GM03348 (cell line): ENCODE measurements around the gene MEFV.
A peak's percentile ranks its signal among the peaks of the same experiment; 100 is the strongest.

Experiments used
- DNase-seq: peaks from one replicate; pipeline ENCODE4 v3.0.0; 2012; ENCODE audit warnings: low spot score

MEFV gene

GRCh38 chr16:3266873-3267537 lies 10.6 kb upstream of the MEFV start:
- peak; percentile 71 for DNase-seq

GRCh38 chr16:3264137-3265036 lies 8.0 kb upstream of the MEFV start:
- DNase-seq = peak; percentile 99

- no peak for DNase-seq
These were observed 6.1 kb upstream of the MEFV start for GRCh38 chr16:3262517-3262916.

- DNase-seq = no peak
These were observed 3.4 kb upstream of the MEFV start for GRCh38 chr16:3259836-3260235.

GRCh38 chr16:3256866-3257465 lies 533 bp upstream of the MEFV start:
- DNase-seq = no peak

- no peak for DNase-seq
These were observed 2.1 kb downstream of the MEFV start for GRCh38 chr16:3254309-3254708.

GRCh38 chr16:3252967-3253366 lies 3.5 kb downstream of the MEFV start:
- DNase-seq = no peak

GRCh38 chr16:3249451-3249850 lies 7.0 kb downstream of the MEFV start:
- DNase-seq = no peak

GRCh38 chr16:3249020-3249419 lies 7.4 kb downstream of the MEFV start:
- no peak for DNase-seq

GRCh38 chr16:3248596-3248995 lies 7.8 kb downstream of the MEFV start:
- no peak for DNase-seq

GRCh38 chr16:3246876-3247275 lies 9.6 kb downstream of the MEFV start:
- DNase-seq = no peak

- no peak for DNase-seq
These were observed 10.4 kb downstream of the MEFV start for GRCh38 chr16:3246002-3246401.

- DNase-seq = no peak
These were observed 12.6 kb downstream of the MEFV start for GRCh38 chr16:3243882-3244281.

- DNase-seq = no peak
These were observed 13.7 kb downstream of the MEFV start for GRCh38 chr16:3242709-3243108.

- no peak for DNase-seq
These were observed 14.7 kb downstream of the MEFV start for GRCh38 chr16:3241761-3242160.

GRCh38 chr16:3235856-3236669 lies 20.4 kb downstream of the MEFV start:
- DNase-seq = no peak

- DNase-seq = peak; percentile 97
These were observed 21.4 kb downstream of the MEFV start, which contains the start of gene ZNF200 for GRCh38 chr16:3234857-3235561. Gene ZNF200 (minus strand): TSS chr16:3235158. CDS start chr16:3233755, 1,403 bp downstream.

- DNase-seq = no peak
These were observed 21.9 kb downstream of the MEFV start for GRCh38 chr16:3234543-3234856.

GRCh38 chr16:3223913-3224515 lies 32.4 kb downstream of the MEFV start:
- no peak for DNase-seq

- DNase-seq = no peak
These were observed 35.6 kb downstream of the MEFV start for GRCh38 chr16:3220839-3221238.

GRCh38 chr16:3216263-3216640 lies 40.2 kb downstream of the MEFV start:
- no peak for DNase-seq
